Panc1 (cell line): ENCODE results near the gene ANKRD17. TPM values are rescaled to one million over a fixed set of nuclear protein-coding genes. Genes with fewer than 3 reads are reported as not detected.

Experiments used
- ATAC-seq: fragments of 200-7000 bp; cut with Tn5 transposase; 2 replicates; pipeline ENCODE4 v1.9.1; 2020; ENCODE audit warnings: mild to moderate bottlenecking, moderate library complexity
- BruUV-seq: library from RNA; stranded (reverse); fragments of 400-500 nt; replicated peaks from 2 replicates; lab custom pipeline; 2021; lab: Mats Ljungman, UMichigan
- CTCF ChIA-PET: fragments of 300-600 bp; sonication (Branson Sonifier 250); formaldehyde crosslinking; loops from one replicate; lab custom pipeline; 2022; ENCODE audit warnings: antibody characterized with exemption; lab: Charles Lee
- POLR2A ChIA-PET: fragments of 300-600 bp; sonication (Branson Sonifier 250); formaldehyde crosslinking; loops from one replicate; lab custom pipeline; 2022; ENCODE audit warnings: antibody characterized with exemption; lab: Charles Lee
- DNase-seq: peaks from one replicate; pipeline ENCODE4 v3.0.0-alpha.2; 2010; ENCODE audit warnings: low read depth, low spot score
- H3K27ac ChIP-seq: 2 replicates; pipeline ENCODE4 v1.5.1; 2011; ENCODE audit warnings: mild to moderate bottlenecking, low read length, inconsistent platforms
- H3K27me3 ChIP-seq: fragments of 200-500 bp; sonication (Bioruptor generic); 2 replicates; pipeline ENCODE4 v1.6.0; 2014; ENCODE audit warnings: low read length, inconsistent platforms; ENCODE audit not compliant: control insufficient read depth, insufficient read depth
- H3K36me3 ChIP-seq: fragments of 200-500 bp; sonication (Bioruptor generic); 2 replicates; pipeline ENCODE4 v1.5.1; 2014; ENCODE audit warnings: inconsistent platforms, mild to moderate bottlenecking, low read length, moderate library complexity; ENCODE audit not compliant: control insufficient read depth, insufficient read depth
- H3K4me1 ChIP-seq: 2 replicates; pipeline ENCODE4 v1.5.1; 2011; ENCODE audit warnings: inconsistent platforms, mild to moderate bottlenecking, low read length, moderate library complexity; ENCODE audit not compliant: control insufficient read depth, insufficient read depth
- H3K4me3 ChIP-seq, 2 experiments: 2 replicates each; pipeline ENCODE4 v1.5.1; 2011 to 2012; ENCODE audit warnings: low read depth in 2 of 2, low read length in 2 of 2, mild to moderate bottlenecking in 2 of 2, inconsistent platforms in 1 of 2, moderate library complexity in 1 of 2
- H3K9me3 ChIP-seq: fragments of 200-500 bp; sonication (Bioruptor generic); 2 replicates; pipeline ENCODE4 v1.5.1; 2014; ENCODE audit warnings: low read depth, mild to moderate bottlenecking, inconsistent platforms, low read length, moderate library complexity; ENCODE audit not compliant: control insufficient read depth, insufficient read depth
- CTCF ChIP-seq: fragments of 450-650 bp; IDR thresholded peaks from 2 replicates; pipeline ENCODE4 v1.5.1; 2017; ENCODE audit warnings: mild to moderate bottlenecking
- POLR2AphosphoS5 ChIP-seq: IDR thresholded peaks from 2 replicates; pipeline ENCODE4 v1.6.1; 2012; ENCODE audit warnings: mild to moderate bottlenecking, low read depth, low read length, moderate library complexity
- REST ChIP-seq, 2 experiments: IDR thresholded peaks; 2 replicates each; pipeline ENCODE4 v1.6.1; 2011 to 2012; ENCODE audit warnings: low read depth in 2 of 2, control low read depth in 1 of 2, low read length in 1 of 2, mild to moderate bottlenecking in 1 of 2, moderate library complexity in 1 of 2; ENCODE audit not compliant: insufficient read depth in 1 of 2
- SIN3A ChIP-seq: IDR thresholded peaks from 2 replicates; pipeline ENCODE4 v1.6.1; 2012; ENCODE audit warnings: low read depth, mild to moderate bottlenecking, low read length, moderate library complexity, borderline replicate concordance; ENCODE audit not compliant: insufficient read depth
- TCF7L2 ChIP-seq: IDR thresholded peaks from 2 replicates; pipeline ENCODE4 v1.6.1; 2011; ENCODE audit warnings: mild to moderate bottlenecking, low read depth, low read length, inconsistent platforms
- in situ Hi-C: cut with HindIII; loops from 2 replicates; pipeline ENCODE4 v1.10.0; 2016; ENCODE audit warnings: low sequenced_read_pairs, low pct_unique_long_range_greater_than_20kb
- intact Hi-C: fragments of 100-400 bp; cut with micrococcal nuclease; formaldehyde crosslinking; loops from one replicate; pipeline ENCODE4 v1.10.0; 2022; ENCODE audit not compliant: unreplicated experiment
- total RNA-seq: library from RNA; stranded (reverse); gene quantifications from one replicate; pipeline ENCODE4 v1.2.1, GENCODE V29; 2021; ENCODE audit not compliant: unreplicated experiment

The ANKRD17 gene
- total RNA-seq, 1 experiment from 2014 or later, result 38.5 TPM

GRCh38 chr4:73197220-73197619 lies 61.4 kb downstream of the ANKRD17 start:
- intact Hi-C loops (no loop called here), in situ Hi-C loops (no loop called here)
- TF ChIP-seq TCF7L2, result no peak
- TF ChIP-seq SIN3A, result no peak
- TF ChIP-seq REST (IDR thresholded peaks at IDR 0.05; ENCODE audit: insufficient read depth in 1 of 2, low read depth in 2 of 2, low read length in 1 of 2), result no peak
- no peak for ATAC-seq
- no peaks in the 10 kb centered on the region for H3K9me3 ChIP-seq
- H3K4me3 ChIP-seq, result no peak overlapping the region
- no peaks in the 10 kb centered on the region for H3K36me3 ChIP-seq
- no peak for DNase-seq
- POLR2A ChIA-PET, result no interaction called here
- no peak overlapping the region for H3K27ac ChIP-seq
- no peaks in the 10 kb centered on the region; the same call in 1 of the 2 replicates for H3K4me1 ChIP-seq
- no TSS peak for BruUV-seq
- H3K27me3 ChIP-seq, result no peaks in the 10 kb centered on the region
- CTCF ChIA-PET, result no interaction called here

- BruUV-seq, result no TSS peak
- Histone ChIP-seq H3K4me1 (no peaks in the 10 kb centered on the region; the same call in 1 of the 2 replicates), H3K4me3 (no peak overlapping the region), H3K27ac (no peak overlapping the region), H3K27me3 (no peaks in the 10 kb centered on the region), H3K36me3 (no peaks in the 10 kb centered on the region), H3K9me3 (no peaks in the 10 kb centered on the region)
- no peak for ATAC-seq
- intact Hi-C loops (no loop called here), in situ Hi-C loops (no loop called here)
- POLR2A ChIA-PET, result no interaction called here
- no peak for TF ChIP-seq REST (IDR thresholded peaks at IDR 0.05; ENCODE audit: insufficient read depth in 1 of 2, low read depth in 2 of 2, low read length in 1 of 2)
- no peak for TF ChIP-seq TCF7L2
- TF ChIP-seq POLR2AphosphoS5, result no peak
- no peak for TF ChIP-seq CTCF
- no peak for TF ChIP-seq SIN3A
- CTCF ChIA-PET, result no interaction called here
- no peak for DNase-seq
Observed at GRCh38 chr4:73194064-73194463, 64.5 kb downstream of the ANKRD17 start.
